Kidney epithelial cell (primary cell): ENCODE measurements around the gene CFAP77. TPM values are rescaled to one million over a fixed set of nuclear protein-coding genes. Genes with fewer than 3 reads are reported as not detected.

ENCODE experiments used
- DNase-seq: peaks from one replicate; pipeline ENCODE4 v3.0.0-alpha.2; 2010; ENCODE audit warnings: low read depth
- H3K27me3 ChIP-seq: 2 replicates; pipeline ENCODE4 v1.6.0; 2011; ENCODE audit warnings: low read length; ENCODE audit not compliant: control insufficient read depth, insufficient read depth
- H3K36me3 ChIP-seq: 2 replicates; pipeline ENCODE4 v1.5.1; 2011; ENCODE audit warnings: low read length; ENCODE audit not compliant: control insufficient read depth, insufficient read depth
- H3K4me3 ChIP-seq: 2 replicates; pipeline ENCODE4 v1.5.1; 2011; ENCODE audit warnings: low read depth, mild to moderate bottlenecking, control low read depth, low read length
- CTCF ChIP-seq: IDR thresholded peaks from 2 replicates; pipeline ENCODE4 v1.5.1; 2011; ENCODE audit warnings: mild to moderate bottlenecking, moderate library complexity, low read length, control low read depth, inconsistent platforms; ENCODE audit not compliant: insufficient read depth, poor library complexity, severe bottlenecking
- total RNA-seq: library from RNA; depleted of rRNA; stranded (reverse); fragments of >200 nt; gene quantifications from 2 replicates; pipeline ENCODE4 v1.2.3, GENCODE V29; 2015

CFAP77 gene
- total RNA-seq, 1 donor from 2014 or later = 0.58 TPM

- no peak for TF ChIP-seq CTCF
- H3K36me3 ChIP-seq = no peaks in the 10 kb centered on the region
- H3K4me3 ChIP-seq = no peak overlapping the region
- DNase-seq = no peak
- no peaks in the 10 kb centered on the region for H3K27me3 ChIP-seq
Observed at GRCh38 chr9:132597073-132597775, 187.2 kb downstream of the CFAP77 start.

GRCh38 chr9:132600326-132600984 is 190.4 kb downstream of the CFAP77 start:
- no peak overlapping the region for H3K4me3 ChIP-seq
- no peaks in the 10 kb centered on the region for H3K27me3 ChIP-seq
- DNase-seq = no peak
- H3K36me3 ChIP-seq = peaks cover 1% of the 10 kb centered on the region
- TF ChIP-seq CTCF = no peak

- no peaks in the 10 kb centered on the region for H3K27me3 ChIP-seq
- H3K36me3 ChIP-seq = peaks cover 1% of the 10 kb centered on the region
- no peak for TF ChIP-seq CTCF
- H3K4me3 ChIP-seq = no peak overlapping the region
- DNase-seq = no peak
Observed at GRCh38 chr9:132602207-132602606, 192.2 kb downstream of the CFAP77 start.

- Histone ChIP-seq H3K27me3 (no peaks in the 10 kb centered on the region), H3K36me3 (peaks cover 1% of the 10 kb centered on the region), H3K4me3 (no peak overlapping the region)
- DNase-seq = no peak
- TF ChIP-seq CTCF = no peak
Observed at GRCh38 chr9:132605387-132605786, 195.4 kb downstream of the CFAP77 start.

GRCh38 chr9:132606066-132606465 is 196.1 kb downstream of the CFAP77 start:
- no peak for TF ChIP-seq CTCF
- H3K27me3 ChIP-seq = no peaks in the 10 kb centered on the region
- no peak for DNase-seq
- H3K4me3 ChIP-seq = no peak overlapping the region
- peaks cover 1% of the 10 kb centered on the region for H3K36me3 ChIP-seq
